Left renal pelvis (tissue), 4 donors: ENCODE measurements around the gene ARCN1. TPM values are rescaled to one million over a fixed set of nuclear protein-coding genes. Genes with fewer than 3 reads are reported as not detected.
"Not testable (repeated sequence)": the region's sequence is repeated elsewhere in the genome, so short reads cannot be mapped to it uniquely, and the experiment has no call there.

Experiments
- DNase-seq, 4 donors: peaks; one replicate each; pipeline ENCODE4 v3.0.0-alpha.2; 2013; ENCODE audit warnings: low read depth in 4 of 4, low spot score in 3 of 4
- polyA plus RNA-seq, 4 donors: library from polyadenylated mRNA; unstranded; fragments of 120-200 nt; gene quantifications; one replicate each; pipeline ENCODE4 v1.2.1, GENCODE V29; 2013; ENCODE audit not compliant: insufficient read length in 4 of 4

The ARCN1 gene
- polyA plus RNA-seq, 4 donors: 162 to 216 (median 202) TPM

DNA sequence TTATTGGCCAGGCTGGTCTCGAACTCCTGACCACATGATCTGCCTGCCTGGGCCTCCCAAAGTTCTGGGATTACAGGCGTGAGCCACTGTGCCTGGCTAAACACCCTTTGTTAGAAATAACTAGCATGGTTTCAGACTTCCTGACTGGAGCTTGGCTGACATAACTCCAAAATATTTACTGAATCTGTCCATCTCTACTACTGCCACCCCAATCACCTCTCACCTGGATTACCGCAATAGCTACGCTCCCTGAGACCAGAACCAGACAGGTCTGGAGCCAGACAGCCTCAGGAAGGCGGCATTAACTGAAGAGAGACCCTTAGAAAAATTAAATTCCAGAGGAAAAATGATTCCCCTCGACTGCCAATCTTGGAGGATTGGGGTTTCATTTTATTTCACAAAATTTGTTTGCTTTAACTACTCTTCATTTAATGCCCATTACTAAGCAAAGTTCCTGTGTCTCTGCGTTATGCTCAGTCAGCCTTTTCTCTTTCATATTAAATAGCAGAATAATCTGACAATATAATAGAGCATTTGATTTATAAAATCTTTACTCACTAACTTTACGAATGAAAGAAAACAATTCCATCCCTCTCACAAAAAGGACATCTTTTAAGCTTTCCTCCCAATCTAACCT lies 28.1 kb upstream of the ARCN1 start:
- DNase-seq: no peak

DNA sequence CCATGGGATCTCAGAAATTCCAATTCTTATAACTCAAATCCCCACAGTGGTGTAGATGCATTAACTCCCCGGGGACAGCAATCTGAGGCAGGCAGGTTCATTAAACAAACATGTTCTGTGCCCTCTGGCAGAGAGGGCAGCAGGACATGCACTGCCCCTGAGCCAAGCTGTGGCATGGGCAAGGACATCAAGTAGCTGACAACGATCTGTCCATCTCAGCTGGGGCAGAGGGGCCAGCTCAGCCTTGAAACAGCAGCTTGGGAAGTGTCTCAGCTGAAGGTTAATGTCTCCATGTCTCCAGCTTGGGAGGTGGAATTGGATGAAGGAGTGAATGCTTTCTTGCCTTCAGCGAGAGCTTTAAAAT lies 27.6 kb upstream of the ARCN1 start:
- DNase-seq: no peak

DNA sequence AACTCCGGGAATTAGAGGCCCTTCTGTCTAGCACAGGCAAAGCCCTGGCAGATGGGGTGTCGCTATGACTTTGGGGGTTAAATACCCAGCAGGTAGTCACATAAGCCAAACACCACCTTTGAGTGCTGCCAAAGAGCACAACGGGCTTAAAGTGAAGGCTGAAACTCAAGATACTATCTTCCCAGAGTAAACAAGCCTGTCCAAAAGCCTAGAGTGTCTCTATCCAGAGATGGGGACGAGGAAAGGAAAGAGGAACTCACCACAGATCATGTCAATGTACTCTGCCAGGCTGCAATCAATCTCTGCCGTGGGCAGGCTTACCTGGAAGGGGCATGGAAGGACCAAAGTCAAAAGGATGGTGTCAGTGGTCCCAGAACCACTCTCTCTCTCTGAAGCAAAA lies 26.7 kb upstream of the ARCN1 start:
- DNase-seq: no peak

DNA sequence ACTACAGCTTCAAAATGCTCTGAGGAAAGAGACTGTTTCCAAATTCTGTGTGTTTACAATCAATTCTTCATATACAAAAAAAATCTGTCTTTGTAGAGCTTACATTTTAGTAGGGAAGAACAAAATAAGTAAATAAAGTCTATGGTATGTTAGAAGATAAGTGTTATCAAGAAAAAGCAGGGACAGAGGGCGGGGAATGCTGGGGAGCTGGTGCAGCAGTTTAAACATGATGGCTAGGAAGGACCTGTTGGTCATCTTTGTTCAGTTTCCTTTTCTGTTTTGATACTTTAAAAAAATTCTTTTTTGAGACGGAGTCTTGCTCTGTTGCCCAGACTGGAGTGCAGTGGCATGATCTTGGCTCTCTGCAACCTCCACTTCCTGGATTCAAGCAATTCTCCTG lies 25.1 kb upstream of the ARCN1 start:
- no peak for DNase-seq

DNA sequence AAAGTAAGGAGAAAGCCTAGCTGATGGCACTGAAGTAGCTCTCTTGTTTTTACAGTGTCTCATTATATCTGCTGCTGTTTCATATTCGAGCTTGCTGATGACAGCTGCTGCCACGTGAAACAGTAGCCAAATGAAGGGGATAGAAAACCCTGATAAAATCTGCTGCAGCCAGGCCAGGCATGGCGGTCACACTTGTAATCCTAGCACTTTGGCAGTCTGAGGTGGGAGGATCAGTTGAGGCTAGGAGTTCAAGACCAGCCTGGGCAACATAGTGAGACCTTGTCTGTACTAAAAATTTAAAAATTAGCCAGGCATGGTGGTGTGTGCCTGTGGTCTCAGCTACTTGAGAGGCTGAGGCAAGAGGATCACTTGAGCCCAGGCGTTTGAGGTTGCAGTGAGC lies 19.9 kb upstream of the ARCN1 start:
- DNase-seq: no peak

DNA sequence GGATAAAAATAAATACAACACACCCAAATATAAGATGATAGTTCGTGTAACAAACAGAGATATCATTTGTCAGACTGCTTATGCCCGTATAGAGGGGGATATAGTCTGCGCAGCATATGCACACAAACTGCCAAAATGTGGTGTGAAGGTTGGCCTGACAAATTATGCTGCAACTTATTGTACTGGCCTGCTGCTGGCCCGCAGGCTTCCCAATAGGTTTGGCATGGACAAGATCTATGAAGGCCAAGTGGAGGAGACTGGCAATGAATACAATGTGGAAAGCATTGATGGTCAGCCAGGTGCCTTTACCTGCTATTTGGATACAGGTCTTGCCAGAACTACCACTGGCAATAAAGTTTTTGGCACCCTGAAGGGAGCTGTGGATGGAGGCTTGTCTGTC lies 11.4 kb upstream of the ARCN1 start:
- DNase-seq: no peak

DNA sequence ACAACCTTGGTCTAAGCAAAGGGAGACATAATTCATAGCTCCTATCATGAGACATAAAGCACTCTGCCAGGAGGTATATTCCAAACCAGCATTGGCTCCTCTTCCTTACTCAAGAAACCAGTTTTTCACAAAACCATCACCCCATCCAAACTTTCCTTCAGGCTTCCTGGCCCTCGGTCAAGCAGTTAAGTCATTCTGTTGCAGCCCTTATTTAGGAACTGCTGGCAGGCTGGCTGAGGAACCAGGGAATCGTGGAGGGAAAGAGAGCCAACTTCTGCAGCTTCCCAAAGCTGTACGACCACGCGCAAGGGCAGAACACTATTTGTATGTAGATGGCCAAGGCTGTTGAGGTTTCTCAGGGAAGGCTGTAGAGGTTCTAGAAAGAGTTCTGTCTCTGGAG lies 7.2 kb upstream of the ARCN1 start:
- DNase-seq: no peak

DNA sequence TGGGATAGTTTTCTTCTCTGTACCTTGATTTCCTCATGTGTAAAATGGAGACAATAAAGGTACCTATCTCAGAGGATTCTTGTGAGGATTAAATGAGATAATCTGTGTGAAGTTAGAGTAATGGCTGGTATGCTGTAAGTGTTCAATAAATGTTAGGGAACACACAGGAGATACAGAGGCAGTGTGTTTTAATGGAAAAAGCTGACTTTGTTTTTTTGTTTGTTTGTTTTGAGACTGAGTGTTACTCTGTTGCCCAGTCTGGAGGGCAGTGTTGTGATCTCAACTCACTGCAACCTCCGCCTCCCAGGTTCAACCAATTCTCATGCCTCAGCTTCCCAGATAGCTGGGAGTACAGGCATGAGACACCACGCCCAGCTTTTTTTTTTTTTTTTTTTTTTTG lies 2.5 kb upstream of the ARCN1 start:
- DNase-seq: no peak

DNA sequence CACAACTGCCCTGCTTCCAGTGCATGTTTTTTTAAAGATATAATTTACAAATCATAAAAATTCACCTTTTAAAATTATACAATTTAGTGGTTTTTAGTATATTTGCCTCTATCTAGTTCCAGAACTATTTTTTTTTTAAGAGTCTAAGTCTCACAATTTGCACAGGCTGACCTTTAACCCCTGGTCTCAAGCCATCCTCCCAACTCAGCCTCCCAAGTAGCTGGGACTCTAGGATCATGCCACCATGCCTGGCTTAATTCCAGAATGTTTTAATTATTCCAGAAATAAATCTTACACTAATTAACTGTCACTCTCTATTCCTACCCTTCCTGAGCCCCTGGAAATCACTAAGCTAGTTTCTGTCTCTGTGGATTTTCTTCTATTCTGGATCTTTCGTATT lies 1.4 kb upstream of the ARCN1 start:
- DNase-seq: no peak

DNA sequence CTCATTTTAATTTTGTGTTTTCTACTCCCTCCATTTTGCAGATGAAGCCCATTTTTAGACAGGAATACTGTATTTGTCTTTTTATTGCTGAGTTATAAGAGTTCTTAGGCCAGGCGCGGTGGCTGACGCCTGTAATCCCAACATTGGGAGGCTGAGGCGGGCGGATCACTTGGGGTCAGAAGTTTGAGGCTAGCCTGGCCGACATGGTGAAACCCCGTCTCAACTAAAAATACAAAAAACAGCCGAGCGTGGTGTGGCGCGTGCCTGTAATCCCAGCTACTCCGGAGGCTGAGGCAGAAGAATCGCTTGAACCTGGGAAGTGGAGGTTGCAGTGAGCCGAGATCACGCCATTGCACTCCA lies 528 bp upstream of the ARCN1 start:
- DNase-seq: not testable (repeated sequence)

DNA sequence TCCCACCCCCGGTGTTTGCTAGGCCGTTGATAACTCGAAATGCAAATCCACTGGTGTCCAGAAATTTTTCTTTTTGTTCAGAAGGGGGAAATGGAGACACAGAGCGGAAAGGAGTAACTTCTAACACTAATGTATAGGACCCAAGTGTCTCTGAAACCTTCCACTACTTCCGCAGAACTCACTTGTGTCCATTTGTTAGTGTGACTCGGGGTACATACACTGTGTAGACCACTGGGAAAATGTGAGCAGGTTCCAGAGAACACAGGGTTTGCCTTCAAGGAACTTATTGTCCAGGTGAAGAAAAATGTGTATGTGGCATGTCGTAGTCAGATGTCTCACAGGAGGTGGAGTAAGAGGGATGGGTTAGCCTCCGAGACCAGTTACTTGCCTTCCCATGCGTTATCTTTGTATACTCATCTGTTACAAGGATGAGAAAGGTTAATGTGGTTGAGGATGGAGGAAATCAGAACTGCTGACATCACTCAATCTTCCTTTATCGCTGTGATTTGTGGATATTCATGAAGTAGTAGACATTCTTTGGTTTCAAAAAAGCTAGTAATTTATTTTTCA lies 857 bp downstream of the ARCN1 start:
- DNase-seq: no peak

DNA sequence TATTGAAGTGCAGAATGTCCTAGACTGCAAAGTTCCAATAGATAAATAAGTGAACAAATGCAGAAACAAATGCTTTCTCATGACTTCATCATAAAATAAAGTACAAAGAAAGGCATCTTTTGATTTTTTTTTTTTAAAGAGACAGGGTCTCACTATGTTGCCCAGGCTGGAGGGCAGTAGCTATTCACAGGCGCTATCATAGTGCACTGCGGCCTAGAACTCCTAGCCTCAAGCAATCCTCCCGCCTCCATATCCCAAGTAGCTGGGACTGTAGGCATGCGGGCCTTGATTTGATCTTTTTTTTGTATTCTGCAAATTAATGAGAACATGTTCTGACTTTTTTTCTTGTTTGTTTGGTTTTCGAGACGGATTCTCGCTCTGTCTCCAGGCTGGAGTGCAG lies 2.4 kb downstream of the ARCN1 start:
- no peak for DNase-seq

DNA sequence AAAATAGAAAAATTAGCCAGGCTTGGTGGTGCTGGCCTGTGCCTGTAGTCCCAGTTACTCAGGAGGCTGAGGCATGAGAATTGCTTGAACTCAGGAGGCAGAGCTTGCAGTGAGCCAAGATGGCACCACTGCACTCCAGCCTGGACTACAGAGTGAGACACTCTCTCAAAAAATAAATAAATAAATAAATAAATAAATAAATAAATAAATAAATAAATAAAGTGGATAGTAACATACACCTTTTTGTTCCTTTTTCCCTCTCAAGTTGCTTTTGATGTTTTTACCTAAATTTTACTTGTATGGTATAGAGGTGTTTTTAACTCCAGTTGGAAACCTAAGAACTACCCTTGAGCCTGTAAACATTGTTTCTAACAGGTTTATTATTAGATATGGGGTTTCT lies 5.8 kb downstream of the ARCN1 start:
- not testable (repeated sequence) for DNase-seq

DNA sequence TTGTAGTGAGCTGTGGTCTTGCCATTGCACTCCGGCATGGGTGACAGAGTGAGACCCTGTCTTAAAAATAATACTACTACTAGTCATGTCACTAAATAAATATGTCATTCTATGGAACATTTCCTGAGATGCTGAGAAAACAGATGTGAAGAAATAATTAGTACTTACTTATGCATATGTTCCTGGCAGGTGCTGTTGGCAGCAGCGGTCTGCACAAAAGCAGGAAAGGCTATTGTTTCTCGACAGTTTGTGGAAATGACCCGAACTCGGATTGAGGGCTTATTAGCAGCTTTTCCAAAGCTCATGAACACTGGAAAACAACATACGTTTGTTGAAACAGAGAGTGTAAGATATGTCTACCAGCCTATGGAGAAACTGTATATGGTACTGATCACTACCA lies 8.8 kb downstream of the ARCN1 start:
- no peak for DNase-seq

DNA sequence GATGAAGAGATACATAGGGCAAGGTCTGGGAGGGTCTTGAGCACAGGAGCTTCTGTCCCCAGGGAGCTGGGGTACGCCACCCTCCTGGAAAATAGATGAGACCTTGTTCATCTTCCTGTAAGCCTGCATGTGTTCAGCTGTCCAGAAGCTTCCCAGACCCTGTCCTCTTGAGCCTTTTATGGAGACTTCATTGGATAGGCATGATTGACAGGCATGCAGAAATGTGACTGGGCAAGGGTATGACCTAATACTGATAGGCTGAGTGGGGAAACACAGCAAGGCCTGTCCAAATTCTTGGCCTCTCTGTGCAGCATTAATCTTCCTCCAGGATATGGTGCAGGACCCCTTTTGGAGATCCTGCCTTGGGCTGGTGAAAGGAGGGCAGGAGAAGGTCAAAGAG lies 15.7 kb downstream of the ARCN1 start:
- no peak for DNase-seq

DNA sequence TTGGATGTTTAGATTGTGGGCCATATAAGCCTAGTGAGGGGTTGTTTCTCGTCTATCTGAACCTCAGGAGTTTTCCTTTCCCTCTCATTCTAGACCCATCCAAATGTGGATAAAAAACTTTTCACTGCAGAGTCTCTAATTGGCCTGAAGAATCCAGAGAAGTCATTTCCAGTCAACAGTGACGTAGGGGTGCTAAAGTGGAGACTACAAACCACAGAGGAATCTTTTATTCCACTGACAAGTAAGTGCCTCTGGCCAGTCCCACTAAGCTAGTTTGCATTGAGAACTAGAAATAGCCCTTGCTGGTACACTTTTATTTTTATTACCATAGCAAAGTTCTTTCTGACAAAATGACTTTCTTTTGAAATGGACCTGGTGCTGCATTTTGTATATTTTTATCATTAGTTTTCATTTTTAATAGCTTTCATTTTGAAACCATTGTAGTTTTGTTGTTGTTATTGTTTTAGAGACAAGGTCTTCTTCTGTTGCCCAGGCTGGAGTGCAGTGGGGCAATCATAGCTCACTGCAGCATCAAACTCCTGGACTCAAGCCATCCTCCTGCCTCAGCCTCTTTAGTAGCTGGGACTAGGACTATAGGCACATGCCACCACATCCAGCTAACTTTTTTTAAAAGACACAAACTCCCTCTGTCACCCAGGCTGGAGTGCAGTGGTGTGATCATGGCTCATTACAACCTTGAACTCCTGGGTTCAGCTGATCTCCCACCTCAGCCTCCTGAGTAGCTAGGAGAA lies 20.6 kb downstream of the ARCN1 start:
- no peak for DNase-seq

DNA sequence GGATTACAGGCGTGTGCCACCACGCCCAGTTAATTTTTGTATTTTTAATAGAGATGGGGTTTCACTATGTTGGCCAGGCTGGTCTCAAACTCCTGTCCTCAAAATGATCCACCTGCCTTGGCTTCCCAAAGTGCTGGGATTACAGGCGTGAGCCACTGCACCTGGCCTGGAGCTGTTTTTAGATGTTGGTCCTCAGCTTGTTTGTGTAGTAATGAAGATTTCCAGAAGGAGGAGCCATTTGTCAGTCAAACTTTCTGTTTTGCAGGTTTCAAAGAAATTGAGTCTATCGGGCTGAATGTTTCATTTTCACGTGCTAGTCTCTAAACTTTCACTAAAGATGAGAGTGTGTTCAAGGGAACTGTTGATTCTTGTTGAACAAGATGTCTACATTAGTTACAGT lies 22.8 kb downstream of the ARCN1 start:
- DNase-seq: not testable (repeated sequence)

DNA sequence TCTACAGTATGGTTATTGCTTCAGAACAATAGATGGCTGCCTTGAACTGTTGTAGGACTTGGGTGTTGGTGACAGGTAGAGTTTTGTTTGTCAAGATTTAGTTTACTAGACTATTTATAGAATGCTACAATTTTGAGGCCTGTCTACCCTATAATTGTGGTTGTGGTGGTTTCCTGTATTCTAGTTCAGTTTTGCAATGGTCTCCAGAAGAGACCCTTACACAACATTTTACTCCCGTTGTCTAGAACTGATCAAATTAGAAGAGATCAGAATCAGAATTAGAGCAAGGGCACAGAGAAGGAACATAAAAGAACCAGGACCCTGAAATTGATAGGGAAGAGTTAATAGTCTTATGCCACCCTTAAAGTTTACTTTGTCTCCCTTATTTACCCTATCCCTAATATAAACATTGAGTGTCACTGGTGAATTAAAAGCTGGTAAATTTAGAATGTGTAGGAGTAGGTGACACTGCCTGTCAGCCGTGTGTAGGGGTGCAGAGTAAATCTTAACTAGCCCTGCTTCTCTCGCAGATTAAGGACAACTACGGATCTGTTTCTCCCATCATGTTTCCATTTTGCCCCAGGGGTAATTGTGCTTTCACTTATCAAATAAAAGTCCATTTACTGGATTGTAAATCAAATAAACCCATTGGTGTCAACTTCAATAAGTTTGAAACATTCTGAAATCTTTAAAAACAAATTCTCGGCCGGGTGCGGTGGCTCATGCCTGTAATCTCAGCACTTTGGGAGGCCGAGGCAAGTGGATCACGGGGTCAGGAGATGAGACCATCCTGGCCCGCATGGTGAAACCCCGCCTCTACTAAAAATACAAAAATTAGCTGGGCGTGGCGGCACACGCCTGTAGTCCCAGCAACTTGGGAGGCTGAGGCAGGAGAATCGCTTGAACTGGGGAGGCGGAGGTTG lies 24.3 kb downstream of the ARCN1 start:
- DNase-seq: no peak

DNA sequence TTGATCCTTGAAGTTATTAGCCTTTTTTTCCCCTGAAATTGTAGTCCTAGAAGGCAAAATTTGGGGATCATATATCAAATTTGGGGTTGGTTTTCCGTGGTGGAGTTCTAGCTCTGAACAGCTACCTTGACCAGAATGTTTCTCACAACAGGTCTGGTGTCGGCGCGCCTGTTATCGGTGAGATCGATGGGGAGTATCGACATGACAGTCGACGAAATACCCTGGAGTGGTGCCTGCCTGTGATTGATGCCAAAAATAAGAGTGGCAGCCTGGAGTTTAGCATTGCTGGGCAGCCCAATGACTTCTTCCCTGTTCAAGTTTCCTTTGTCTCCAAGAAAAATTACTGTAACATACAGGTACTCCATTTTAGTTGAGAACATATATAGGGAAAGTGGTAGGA lies 25.3 kb downstream of the ARCN1 start:
- DNase-seq: no peak

DNA sequence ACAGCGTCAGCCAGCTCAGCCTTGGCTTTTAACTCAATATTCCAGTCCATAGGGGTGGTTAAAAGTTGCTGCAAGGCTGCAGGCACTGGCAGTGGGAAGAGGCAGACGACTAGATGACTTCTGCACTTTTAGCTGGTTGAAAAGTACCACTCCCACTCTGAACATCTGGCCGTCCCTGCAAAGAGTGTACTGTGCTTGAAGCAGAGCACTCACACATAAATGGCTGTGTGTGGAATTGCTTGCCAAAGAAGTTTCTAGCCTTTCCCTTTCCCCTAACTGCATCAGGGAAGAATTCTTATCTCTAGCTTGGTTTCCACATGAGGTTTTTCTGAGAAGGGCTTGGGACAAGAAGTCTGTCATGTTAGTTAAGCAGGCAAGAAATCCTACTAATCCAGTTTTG lies 30.1 kb downstream of the ARCN1 start:
- no peak for DNase-seq

DNA sequence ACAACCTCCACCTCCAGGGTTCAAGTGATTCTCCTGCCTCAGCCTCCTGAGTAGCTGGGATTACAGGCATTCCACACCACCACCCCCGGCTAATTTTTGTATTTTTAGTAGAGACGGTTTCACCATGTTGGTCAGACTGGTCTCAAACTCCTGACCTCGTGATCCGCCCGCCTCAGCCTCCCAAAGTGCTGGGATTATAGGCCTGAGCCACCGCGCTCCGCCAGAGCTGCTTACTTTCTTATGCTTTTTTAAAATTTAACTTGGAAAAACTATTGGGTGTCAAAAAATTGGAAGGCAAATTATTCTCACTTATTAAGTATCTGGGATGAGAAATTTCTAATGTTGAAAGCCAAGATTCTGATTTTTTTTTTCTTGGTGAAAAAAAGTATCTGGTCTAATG lies 31.5 kb downstream of the ARCN1 start:
- not testable (repeated sequence) for DNase-seq
